Stimulated activated CD4-positive, alpha-beta T cell treated with anti-CD3 and anti-CD28 coated beads, Interleukin-2, amount 100 ng/mL, for 24 hours (primary cell): Measurements from ENCODE around the gene GVQW3.
"Not testable (repeated sequence)": the region's sequence is repeated elsewhere in the genome, so short reads cannot be mapped to it uniquely, and the experiment has no call there.

Experiments used
- DNase-seq, 2 donors: peaks; one replicate each; pipeline ENCODE4 v3.0.0-alpha.2; 2020

Gene GVQW3

DNA sequence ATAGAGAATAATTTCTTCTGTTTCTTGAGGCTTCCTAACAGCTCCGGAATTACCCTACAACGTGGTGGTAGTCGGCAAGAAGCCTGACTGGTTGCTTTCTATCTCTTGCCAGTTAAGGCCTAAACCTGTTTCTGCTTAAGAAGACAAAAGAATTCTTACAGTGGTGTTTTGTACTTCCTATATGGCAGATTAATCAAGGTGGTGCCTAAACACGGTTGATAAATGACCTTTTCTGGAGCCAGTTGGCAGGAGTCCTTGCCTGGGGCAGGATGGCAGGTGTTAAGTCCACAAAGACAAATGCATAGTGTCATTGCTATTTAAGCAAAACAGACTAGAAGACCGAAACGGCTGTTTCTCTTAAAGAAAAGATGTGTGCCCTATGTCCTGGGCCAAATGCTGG, 9.9 kb downstream of the GVQW3 start:
- DNase-seq = no peak

DNA sequence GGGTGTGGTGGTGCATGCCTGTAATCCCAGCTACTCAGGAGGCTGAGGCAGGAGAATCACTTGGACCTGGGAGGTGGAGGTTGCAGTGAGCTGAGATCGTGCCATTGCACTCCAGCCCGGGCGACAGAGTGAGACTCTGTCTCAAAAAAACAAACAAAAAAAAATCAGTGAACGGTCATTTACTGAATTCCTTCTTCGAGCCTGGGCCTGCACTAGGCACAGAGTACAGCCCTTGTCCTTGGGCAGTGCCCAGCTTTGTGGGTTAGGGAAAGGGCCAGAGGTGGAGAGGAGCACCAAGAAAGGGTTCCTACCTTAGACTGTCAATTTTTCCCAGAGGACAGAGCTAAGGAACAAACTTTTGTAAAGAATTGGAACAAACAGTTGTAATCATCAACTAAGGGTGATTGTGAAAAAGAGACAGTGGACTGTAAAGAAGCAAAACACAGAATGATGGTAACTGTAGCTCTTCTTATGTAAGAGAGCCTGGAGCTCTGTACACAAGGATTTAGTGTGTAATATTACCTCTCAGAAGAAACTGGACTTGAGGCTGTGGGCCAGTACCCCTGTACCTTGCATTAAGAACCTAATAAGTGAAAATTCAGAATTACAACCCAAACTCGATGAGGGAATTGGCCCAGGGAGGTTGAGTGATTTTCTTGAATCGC, 10.8 kb downstream of the GVQW3 start:
- no peak for DNase-seq

DNA sequence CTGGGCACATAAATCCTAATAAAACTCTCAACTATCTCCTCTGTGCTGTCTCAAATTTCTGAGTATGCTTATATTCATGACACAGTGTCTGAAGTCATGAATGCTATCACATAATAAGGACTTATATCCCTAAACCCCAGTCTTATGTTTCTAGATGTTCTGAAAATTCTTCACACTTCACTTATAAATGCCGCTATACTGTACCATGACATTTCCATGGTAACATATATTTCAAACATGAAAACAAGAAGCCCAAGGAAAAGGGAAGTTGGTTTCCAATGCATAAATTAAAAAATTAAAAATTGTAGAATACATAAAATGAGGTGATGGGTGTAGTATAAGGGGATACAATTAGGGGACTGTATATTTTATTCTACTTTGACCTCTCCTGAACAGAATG, 11.7 kb downstream of the GVQW3 start:
- DNase-seq = no peak

DNA sequence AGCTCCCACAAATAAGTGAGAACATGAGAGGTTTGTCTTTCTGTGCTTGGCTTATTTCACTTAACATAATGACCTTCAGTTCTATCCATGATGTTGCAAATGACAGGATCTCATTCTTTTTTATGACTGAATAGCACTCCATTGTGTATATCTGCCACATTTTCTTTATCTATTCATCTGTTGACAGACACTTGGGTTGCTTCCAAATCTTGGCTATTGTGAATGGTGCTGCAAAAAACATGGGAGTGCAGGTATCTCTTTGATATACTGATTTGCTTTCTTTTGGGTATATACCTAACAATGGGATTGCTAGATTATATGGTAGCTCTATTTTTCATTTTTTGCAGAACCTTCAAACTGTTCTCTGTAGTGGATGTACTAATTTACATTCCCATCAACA, 13.3 kb downstream of the GVQW3 start:
- no peak for DNase-seq

DNA sequence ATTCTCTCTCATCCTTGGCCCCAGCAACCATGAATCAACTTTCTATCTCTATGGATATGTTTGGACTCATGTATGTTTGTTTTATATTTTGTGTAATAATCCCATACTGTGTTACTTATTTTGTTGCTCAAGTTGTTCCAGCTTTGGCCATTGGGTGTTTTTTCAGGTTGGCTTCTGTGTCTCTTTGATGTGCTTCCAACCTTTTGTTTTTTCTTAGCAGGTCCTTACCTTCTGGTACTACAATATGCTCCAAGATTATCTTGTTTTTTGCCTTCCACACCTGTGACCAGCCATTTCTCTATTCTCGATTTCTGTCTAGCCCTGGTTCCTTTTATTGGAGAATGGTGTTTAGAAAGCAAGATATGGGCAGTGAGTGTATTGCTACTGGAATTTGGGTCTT, 14.2 kb downstream of the GVQW3 start:
- DNase-seq = no peak

DNA sequence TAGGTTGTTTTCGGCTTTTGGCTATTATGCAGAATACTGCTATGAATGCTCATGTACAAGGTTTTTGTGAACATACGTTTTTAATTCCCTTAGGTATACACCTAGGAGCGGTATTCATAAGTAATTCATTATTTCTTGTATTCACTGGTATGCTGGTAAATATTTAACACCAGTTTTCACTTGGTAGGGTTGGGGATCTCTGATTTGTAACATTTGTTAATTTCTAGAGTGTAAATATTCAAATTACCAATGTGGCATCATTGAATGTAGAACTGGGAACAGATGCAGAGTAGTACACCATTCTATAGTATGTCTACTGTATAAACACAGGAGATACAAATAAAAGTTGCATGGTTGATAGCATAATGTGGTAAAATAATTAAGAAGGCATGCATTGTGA, 16.3 kb downstream of the GVQW3 start:
- DNase-seq = no peak

DNA sequence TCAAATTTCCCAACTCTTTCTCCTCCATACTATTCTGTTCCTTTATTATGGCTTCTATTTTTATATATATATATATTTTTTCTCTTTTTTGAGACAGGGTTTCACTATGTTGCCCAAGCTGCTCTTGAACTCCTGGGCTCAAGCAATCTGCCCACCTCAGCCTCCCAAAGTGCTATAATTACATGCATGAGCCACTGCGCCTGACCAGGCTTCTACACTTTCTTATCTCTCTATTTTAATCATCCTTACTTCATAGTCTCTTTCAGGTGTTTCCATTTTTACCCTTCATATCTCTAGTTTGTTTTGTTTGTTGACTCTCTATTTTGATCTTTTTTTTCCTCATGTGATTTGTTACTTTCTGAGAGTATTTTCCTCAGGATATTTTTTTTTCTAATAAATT, 19.8 kb downstream of the GVQW3 start:
- no peak for DNase-seq

DNA sequence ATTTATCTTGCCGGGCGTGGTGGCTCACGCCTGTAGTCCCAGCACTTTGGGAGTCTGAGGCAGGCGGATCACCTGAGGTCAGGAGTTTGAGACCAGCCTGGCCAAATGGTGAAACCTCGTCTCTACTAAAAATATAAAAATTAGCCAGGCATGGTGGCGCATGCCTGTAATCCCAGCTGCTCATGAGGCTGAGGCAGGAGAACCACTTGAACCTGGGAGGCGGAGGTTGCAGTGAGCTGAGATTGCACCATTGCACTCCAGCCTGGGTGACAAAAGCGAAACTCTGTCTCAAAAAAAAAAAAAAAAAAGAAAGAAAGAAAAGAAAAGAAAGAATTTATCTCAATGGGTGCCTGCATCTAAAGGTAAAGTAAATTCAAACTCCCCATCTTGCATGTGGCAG, 20.4 kb downstream of the GVQW3 start:
- not testable (repeated sequence) for DNase-seq

DNA sequence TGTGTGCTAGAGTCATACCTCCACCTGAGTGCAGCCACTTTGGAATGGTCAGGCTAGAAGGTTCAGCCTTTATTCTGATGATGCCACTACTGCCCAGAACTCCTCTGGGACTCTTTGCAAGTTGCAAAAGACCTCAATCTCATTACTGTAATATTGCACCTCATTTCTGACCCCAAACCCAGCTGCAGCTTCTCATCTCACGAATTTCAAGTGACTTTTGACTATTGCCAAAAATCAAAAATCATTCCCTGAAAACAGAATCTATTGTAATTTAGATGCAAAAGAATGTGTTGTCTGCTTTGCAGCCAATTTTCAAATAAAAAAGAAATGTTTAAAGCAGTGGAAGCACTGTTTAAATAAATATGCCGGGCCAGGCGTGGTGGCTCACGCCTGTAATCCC, 25.2 kb downstream of the GVQW3 start:
- no peak for DNase-seq

DNA sequence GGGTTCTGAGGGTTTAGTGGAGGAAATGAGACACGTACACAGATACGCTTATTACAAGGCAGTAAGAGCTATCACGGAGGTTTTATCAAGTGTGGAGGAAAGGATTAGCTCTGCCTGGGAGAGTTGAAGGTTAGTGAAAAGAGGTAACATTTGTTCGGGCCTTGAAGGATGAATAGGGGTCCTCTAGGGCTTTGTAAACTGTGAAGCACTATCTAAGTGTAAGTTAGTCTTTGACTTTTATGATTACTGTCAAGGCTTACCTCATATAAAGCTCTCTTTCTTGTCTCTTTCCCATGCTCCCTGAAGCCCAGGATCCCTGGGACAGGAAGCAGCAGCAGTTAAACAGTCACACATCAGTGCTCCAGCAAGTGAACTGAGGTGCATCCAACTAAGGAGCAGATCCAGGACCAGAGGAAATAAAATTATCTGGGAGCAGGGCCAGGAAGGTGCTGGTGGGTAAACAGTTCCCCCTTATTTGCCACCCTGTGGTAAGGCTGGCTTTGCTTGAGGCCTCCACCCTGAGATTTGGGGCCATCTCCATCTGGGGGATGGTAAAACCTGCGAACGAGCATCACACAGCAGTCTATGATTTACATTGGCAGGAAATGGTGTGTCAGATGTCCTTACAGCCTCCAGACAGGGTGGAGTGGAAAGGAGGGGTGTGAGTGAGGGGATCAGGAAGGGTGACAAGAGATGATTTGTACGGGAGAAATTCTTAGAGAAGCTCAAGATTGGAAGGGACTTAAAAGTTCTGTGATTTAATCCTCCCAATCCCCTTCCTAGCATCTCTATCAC, 27.2 kb downstream of the GVQW3 start:
- DNase-seq = no peak

DNA sequence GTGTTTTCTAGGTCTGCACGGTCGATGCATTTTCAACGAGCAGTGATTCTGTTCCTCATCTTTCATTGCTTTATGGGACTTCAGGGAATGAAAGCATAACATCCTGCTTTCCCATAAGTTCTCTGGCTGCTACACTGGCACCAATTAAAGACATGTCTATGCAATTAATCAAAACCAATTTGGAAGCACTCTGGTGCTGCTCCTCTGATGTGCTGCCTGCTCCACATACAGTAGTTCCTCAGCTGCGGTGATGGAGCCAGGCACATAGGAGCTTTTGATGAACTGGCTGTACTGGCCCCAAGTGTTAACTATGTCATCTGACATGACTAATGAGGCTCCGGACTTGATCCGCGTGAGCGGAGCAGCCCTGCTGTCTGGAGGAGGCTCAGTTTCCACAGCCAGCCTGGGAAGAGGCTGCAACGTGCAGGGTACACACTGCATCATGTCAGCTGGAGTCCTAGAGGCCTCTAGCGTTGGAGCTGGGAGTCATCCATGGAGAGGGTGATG, 29.8 kb downstream of the GVQW3 start:
- no peak for DNase-seq

DNA sequence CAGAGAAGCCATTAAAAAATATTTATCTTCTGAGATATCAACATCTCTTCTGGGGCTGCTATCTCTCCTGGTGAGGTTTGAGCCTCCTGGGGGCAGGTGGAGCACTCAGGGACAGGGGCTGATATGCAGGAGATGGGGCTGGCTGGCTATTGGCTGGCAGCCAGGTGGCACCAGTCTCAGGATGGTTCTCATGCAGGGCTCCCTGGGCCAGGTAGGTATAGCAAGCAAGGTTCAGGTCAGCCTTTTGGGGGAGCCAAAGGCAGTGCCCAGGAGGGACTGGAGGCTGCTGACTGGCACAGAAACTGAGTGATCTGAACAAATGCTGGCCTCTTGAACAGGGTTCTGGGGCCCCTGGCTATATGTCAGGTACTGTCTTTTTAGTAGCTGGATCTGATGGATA, 34.0 kb downstream of the GVQW3 start:
- peak in 1 of 2 donors; percentile 4 for DNase-seq

DNA sequence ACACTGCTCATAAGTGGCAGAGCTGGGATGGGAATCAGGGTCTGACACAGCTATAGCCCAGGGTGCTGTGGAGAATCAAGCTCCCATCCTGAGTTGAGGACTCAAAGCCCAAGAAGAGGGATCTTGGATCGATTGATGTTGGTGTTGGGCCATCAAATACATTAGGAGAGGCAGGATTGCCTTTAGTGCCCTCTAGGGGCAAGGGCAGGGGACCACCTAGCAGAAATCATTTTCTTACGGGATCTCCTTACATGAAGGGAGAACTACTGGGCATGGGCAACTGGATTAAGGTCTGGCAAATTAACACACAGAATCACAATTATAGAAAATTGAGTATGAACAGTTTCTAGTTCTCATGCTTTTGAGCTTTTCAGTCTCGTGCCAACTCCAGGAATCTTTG, 38.8 kb downstream of the GVQW3 start:
- peak in 1 of 2 donors; percentile 10 for DNase-seq

DNA sequence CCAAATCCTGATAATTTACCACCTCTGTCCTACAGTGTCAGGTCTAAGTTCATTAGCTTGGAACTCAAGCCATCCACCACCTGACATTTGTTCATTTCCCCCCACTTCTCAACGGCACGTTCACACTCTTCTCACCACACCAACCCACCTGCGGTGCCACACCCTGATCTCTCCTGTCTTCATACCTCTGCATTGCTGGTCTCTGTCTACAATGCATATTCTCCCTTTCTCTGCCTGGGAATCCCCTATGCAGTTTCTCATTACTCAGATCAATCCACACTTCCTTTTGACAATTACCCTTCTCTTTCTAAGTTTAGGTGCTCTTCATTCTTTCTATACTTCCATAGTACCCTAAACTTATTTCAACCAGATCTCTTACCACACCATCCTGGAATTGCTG, 43.3 kb downstream of the GVQW3 start:
- DNase-seq = peak in 1 of 2 donors; percentile 13

DNA sequence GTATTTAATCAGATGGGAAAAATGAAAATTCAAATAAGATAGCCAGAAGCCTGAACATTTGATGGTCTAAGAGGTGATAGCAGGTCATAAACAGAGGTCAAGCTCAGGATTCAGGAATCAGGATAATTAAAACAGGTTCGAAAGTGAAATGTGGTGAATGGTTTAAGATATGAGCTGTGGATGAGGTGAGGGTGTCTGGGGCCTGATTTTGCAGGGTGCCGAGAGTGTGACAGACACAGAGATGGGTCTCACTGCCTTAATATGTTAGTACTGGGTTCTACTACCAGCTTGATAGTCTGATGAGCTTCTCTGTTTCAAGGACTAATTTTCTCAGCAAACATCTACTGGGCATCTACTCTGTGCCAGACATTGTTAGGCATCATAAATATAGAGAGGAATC, 43.8 kb downstream of the GVQW3 start:
- DNase-seq = no peak

DNA sequence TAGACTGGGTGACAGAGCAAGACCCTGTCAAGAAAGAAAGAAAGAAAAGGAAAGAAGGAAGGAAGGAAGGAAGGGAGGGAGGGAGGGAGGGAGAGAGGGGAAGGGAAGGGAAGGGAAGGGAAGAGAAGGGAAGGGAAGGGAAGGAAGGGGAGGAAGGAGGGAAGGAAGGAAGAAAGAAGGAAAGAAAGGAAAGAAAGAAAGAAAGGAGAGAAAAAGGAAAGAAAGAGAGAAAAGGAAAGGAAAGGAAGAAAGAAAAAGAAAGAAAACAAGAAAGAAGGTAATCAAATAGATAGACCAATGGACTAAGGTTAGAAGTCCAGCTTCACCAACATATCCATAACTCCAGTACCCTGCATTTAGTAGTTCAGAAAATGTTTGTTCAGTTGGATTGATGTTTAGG, 45.5 kb downstream of the GVQW3 start:
- DNase-seq = no peak

DNA sequence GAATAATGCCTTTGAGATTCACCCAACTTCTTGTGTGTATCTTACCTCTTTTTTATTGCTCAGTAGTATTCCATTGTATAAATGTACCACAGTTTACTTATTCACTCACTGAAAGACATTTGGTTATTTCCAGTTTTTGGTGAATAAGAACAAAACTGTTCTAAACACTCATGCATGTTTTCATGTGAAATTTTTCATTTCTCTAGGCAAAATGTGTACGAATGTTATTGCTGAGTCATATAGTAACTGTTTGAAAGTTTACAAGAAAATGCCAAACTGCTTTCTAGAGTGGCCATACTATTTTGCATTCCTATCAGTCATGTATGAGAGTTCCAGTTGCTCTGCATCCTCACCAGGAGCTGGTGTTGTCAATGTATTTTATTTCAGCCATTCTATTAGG, 54.9 kb downstream of the GVQW3 start:
- no peak for DNase-seq

DNA sequence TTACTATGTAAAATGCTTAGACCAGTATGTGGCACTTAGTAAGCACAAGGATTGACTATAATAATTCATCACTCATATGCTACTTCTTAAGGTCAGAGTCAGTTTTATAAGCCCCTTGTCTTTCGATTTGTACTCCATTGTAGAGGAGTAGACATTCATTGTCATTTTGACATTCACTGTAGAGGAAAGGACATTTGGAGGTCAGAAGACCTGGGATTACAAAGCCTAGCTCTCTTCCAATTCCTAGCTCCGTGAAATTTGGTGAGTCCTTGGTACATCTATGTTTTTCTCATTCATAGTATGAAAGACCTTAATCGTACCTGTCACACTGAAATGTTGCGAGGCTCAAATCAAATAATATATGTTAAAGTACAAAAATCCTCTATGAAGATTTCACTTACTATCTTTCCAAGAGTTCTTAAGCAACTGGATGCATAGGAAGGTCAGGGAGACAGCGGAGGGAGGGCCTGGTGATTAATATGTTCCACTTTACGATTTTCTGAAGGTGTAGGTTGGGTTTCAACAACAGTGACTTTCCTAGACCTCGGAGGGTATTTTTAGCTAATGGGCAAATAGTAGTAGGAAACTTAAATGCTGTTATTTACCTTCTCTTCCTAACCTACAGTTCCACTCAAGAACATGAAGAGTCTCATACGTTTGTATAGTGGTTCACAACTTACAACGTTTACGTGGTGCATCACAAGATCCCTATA, 62.3 kb downstream of the GVQW3 start:
- no peak for DNase-seq

DNA sequence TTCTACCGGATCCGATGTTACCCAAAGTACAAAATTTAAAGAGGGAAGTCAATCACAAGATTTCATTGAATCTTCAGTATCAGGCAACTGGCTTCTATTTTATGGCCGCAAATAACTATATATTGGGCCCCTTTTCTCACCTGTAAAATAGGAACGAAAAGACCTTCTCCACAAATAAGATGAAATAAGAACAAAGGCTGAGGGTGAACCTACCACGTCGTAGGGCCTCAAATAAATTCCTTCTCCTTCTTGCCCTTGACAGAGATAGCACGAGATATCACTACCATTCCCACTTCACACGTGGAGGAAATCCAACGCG, 62.9 kb downstream of the GVQW3 start:
- DNase-seq = no peak

DNA sequence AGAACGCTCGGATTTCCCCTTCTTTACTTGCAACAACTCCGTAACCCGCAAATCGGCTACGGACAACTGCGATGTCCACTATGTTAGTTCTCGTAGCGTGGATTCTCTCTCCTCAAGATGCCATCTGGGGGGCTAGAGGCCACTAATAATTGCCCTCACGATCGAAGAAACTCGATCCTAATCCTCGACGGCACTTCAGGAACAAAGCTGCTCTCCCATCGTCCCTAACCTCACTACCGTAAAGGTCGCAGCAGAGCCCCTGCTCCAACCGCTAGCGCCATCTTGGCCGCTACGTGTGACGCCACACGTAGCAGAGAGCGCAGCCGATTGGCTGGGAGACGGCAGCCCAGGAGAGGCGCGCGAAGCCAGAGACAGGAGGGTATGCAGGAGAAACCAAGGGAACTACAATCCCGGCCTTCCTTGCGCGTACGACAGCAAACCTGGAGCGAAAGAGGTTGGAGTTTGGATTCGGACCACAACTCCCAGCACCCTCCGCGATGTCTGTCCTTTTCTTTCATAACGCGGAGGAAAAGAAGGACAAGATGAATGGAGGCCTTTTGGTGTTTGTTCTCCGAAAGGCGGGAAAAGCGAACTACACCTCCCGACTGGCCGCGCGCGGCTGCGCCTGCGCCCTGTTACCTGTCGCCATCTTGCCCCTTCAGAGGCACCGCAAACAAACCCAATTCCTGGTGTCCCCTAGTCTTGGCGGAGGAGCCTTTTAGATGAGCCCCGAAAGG, 63.4 kb downstream of the GVQW3 start, which contains the start of gene EMSY:
Gene EMSY, plus strand, starts transcription at position 635 of the 737 bp plus-strand sequence. CDS start 1,921 bp downstream, outside the sequence.
- DNase-seq = peak; percentile 90

DNA sequence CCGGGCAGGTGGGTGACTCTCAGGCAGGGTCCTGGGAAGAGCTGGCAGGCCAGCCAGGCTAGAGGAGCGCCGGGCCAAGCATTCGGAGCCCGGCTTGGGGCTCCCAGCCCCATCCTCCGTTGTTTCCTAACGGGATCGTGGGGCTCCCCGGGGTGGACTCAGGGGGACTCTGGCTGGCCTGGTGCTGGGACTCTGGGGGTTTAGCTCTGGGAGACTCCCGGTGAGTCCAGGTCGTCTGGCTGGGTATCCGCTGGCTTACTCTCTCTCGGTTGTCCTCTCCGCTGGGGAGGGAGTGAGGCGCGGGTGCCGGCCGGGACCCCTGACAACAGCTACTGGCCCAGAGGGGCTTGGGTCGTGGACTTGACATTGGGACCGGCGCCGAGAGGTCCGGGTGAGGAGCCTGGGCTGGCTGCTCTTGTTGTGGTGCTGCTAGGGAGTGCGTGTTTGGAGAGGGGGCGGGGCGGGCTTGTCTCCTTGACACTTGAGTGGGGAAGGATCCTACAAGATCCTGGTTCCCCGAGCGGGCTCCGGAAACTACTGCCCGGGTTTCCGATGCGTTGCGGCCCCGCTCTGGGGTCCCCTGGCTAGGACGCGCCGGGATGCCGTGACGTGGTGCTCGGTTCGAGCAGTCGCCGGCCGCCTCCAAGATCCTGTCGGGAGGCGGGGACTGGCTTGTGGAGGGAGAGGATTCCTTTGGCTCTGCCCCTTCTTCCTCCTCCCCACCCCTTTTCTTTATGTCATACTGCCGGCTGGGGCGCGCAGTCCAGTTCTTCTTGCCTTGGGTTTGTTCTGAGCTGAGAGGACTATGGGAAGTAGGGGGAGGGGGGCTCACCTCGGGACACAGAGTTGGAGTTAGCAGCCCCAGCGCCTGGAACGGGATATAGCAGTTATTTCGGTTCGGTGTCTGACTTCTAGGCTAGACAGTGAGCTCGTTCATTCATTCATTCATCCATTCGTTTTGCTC, 64.3 kb downstream of the GVQW3 start:
- DNase-seq = peak; percentile 63 to 73

DNA sequence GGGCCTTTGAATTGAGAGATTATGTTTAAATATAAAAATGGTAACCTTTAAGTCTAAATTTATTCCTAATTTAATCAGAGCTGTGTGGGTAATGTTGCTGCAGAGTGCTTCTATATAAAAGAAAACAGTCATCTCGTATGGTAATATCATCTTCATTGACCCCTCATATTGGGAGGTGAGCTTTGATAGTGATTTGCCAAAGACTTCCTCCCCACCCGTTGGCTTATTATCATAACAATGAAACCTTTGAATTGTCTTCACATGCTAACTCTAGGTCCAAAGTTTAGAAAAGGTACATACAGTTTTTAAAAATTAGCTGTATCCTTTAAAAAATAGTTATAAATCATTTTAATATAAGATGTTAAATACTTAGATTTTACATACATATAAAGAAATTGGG, 67.4 kb downstream of the GVQW3 start:
- no peak for DNase-seq
